GM12878 (cell line): Measurements from ENCODE around the gene TLX2. TPM values are rescaled to one million over a fixed set of nuclear protein-coding genes. Genes with fewer than 3 reads are reported as not detected.

ENCODE experiments used
- BCLAF1 ChIP-seq: fragments of 450-650 bp; IDR thresholded peaks from 2 replicates; pipeline ENCODE4 v1.6.1; 2017; ENCODE audit warnings: antibody characterized with exemption, mild to moderate bottlenecking, moderate library complexity
- CREM ChIP-seq: IDR thresholded peaks from 2 replicates; pipeline ENCODE4 v1.6.1; 2014; ENCODE audit warnings: antibody characterized with exemption, low read depth
- CTCF ChIP-seq, 3 experiments: IDR thresholded peaks in 2 of 3; conservative IDR thresholded peaks in 1 of 3; 2 replicates each; pipeline ENCODE4 v1.5.1; 2011; ENCODE audit warnings: low read depth in 3 of 3, low read length in 3 of 3, mild to moderate bottlenecking in 3 of 3, control low read depth in 2 of 3, moderate library complexity in 2 of 3, inconsistent platforms in 1 of 3, mixed read lengths in 1 of 3; ENCODE audit not compliant: control insufficient read depth in 2 of 3, insufficient read depth in 1 of 3; ENCODE audit errors: extremely low read depth in 1 of 3
- EED ChIP-seq: sonication (generic); IDR thresholded peaks from 2 replicates; pipeline ENCODE4 v1.6.1; 2016; ENCODE audit warnings: antibody characterized with exemption, low read depth
- NKRF ChIP-seq: fragments of 450-650 bp; conservative IDR thresholded peaks from 2 replicates; pipeline ENCODE4 v1.6.1; 2017; ENCODE audit warnings: mild to moderate bottlenecking, moderate library complexity
- PAX5 ChIP-seq: IDR thresholded peaks from 2 replicates; pipeline ENCODE4 v1.6.1; 2011; ENCODE audit warnings: low read depth, low read length, borderline replicate concordance
- PKNOX1 ChIP-seq: fragments of 450-650 bp; IDR thresholded peaks from 2 replicates; pipeline ENCODE4 v1.6.1; 2016; ENCODE audit warnings: mild to moderate bottlenecking
- RAD21 ChIP-seq: IDR thresholded peaks from 2 replicates; pipeline ENCODE4 v1.6.1; 2011; ENCODE audit warnings: mild to moderate bottlenecking, low read depth, low read length, moderate library complexity; ENCODE audit not compliant: insufficient read depth
- SREBF2 ChIP-seq: IDR thresholded peaks from 2 replicates; pipeline ENCODE4 v1.6.1; 2012; ENCODE audit warnings: mild to moderate bottlenecking, low read length
- SUPT20H ChIP-seq: IDR thresholded peaks from 2 replicates; pipeline ENCODE4 v1.6.1; 2011; ENCODE audit warnings: low read depth, mild to moderate bottlenecking, low read length, moderate library complexity, borderline replicate concordance; ENCODE audit not compliant: control insufficient read depth
- TCF3 ChIP-seq: IDR thresholded peaks from 2 replicates; pipeline ENCODE4 v1.6.1; 2012; ENCODE audit warnings: low read depth, mild to moderate bottlenecking, low read length, borderline replicate concordance; ENCODE audit not compliant: insufficient read depth
- ZBTB40 ChIP-seq: fragments of 450-650 bp; IDR thresholded peaks from 2 replicates; pipeline ENCODE4 v1.6.1; 2016; ENCODE audit warnings: mild to moderate bottlenecking, moderate library complexity, borderline replicate concordance
- ZNF207 ChIP-seq: fragments of 450-650 bp; IDR thresholded peaks from 2 replicates; pipeline ENCODE4 v1.6.1; 2014; ENCODE audit warnings: antibody characterized with exemption, mild to moderate bottlenecking, borderline replicate concordance
- polyA plus RNA-seq, 11 experiments: library from polyadenylated mRNA; depleted of rRNA in 4 of 11; unstranded in 6 of 11; stranded (reverse) in 5 of 11; fragments of >200 nt; fragmentation: Nextera tagmentation in 4 of 11; fragmentation: Illumina TruSeq in 1 of 11; extraction: Ambion mirVana in 4 of 11; extraction: Trizol in 1 of 11; gene quantifications; 1 replicate in 1 of 11; 2 replicates in 10 of 11; pipeline versions ENCODE4 v1.2.1 to v1.2.3, GENCODE V29; 2011 to 2016; ENCODE audit warnings: inconsistent platforms in 2 of 11, missing spikeins in 2 of 11, low read depth in 1 of 11
- total RNA-seq, 4 experiments: library from RNA; depleted of rRNA in 3 of 4; stranded (reverse); fragments of >200 nt in 3 of 4; fragmentation: Illumina TruSeq in 1 of 4; extraction: Trizol in 1 of 4; gene quantifications; 2 replicates each; pipeline versions ENCODE4 v1.2.1 to v1.2.3, GENCODE V29; 2013 to 2021

The TLX2 gene
- total and polyA plus RNA-seq, 10 of the 15 experiments (the other 5 are each of a cell fraction or from before 2014, with no cell fraction given) = 0.06 to 5.5 (median 3.6) TPM; not detected in 1

- TF ChIP-seq ZBTB40 = no peak; the same call in 1 of the 2 replicates
- 0 out of 2 replicates have a peak, but pooled peaks have one; percentile 19 for TF ChIP-seq RAD21
- peak; percentile 64; the same call in 1 of the 2 replicates for TF ChIP-seq PKNOX1
- no peak for TF ChIP-seq BCLAF1
- TF ChIP-seq ZNF207 = no peak
- peak; percentile 81; the same call in 1 of the 2 replicates for TF ChIP-seq TCF3
- no peak for TF ChIP-seq SREBF2
- peak; percentile 11; the same call in 1 of the 2 replicates for TF ChIP-seq PAX5
- TF ChIP-seq NKRF = 0 out of 2 replicates have a peak, but pooled peaks have one; percentile 42
- peak; percentile 61; the same call in 1 of the 2 replicates for TF ChIP-seq EED
- TF ChIP-seq CREM = no peak
- peak; percentile 46 to 59 (median 49) for TF ChIP-seq CTCF (IDR thresholded peaks at IDR 0.05 in 2 of 3, conservative IDR thresholded peaks at IDR 0.05 in 1 of 3; ENCODE audit: control insufficient read depth in 2 of 3, extremely low read depth in 1 of 3, insufficient read depth in 1 of 3, low read depth in 3 of 3, low read length in 3 of 3)
- no peak for TF ChIP-seq SUPT20H
Measured at GRCh38 chr2:74502720-74503505, 11.3 kb upstream of the TLX2 start (continued).
